Mucosa of rectum (tissue), 2 donors: ENCODE measurements around the gene MAN2A2.

Experiments used
- H3K27ac ChIP-seq, 2 donors: one replicate each; pipeline ENCODE4 v1.7.0; 2013; ENCODE audit warnings: inconsistent platforms in 2 of 2, low read depth in 2 of 2, low read length in 2 of 2
- H3K27me3 ChIP-seq, 2 donors: one replicate each; pipeline ENCODE4 v1.7.0; 2013; ENCODE audit warnings: low read length in 2 of 2; ENCODE audit not compliant: control insufficient read depth in 2 of 2, insufficient read depth in 2 of 2
- H3K36me3 ChIP-seq, 2 donors: one replicate each; pipeline ENCODE4 v1.7.0; 2013; ENCODE audit warnings: low read length in 2 of 2; ENCODE audit not compliant: control insufficient read depth in 2 of 2, insufficient read depth in 2 of 2
- H3K4me1 ChIP-seq, 2 donors: one replicate each; pipeline ENCODE4 v1.7.0; 2013; ENCODE audit warnings: low read length in 2 of 2, mild to moderate bottlenecking in 1 of 2; ENCODE audit not compliant: control insufficient read depth in 2 of 2, insufficient read depth in 2 of 2
- H3K4me3 ChIP-seq, 2 donors: one replicate each; pipeline ENCODE4 v1.7.0; 2013; ENCODE audit warnings: low read length in 2 of 2
- H3K9ac ChIP-seq, 2 donors: one replicate each; pipeline ENCODE4 v1.7.0; 2013; ENCODE audit warnings: low read length in 2 of 2, low read depth in 1 of 2, mild to moderate bottlenecking in 1 of 2
- H3K9me3 ChIP-seq, 2 donors: one replicate each; pipeline ENCODE4 v1.7.0; 2013; ENCODE audit warnings: low read length in 2 of 2; ENCODE audit not compliant: control insufficient read depth in 2 of 2
- donor health status: healthy.
- donor health status: Normal muscosa, but diverticular disease.

The MAN2A2 gene

GRCh38 chr15:90863987-90864386 is 39.1 kb upstream of the MAN2A2 start:
- Histone ChIP-seq H3K4me3 (no peak overlapping the region), H3K9me3 (no peaks in the 10 kb centered on the region), H3K27ac (no peak overlapping the region), H3K27me3 (no peaks in the 10 kb centered on the region), H3K9ac (no peak overlapping the region), H3K4me1 (peaks cover 12 to 14% of the 10 kb centered on the region in 2 donors), H3K36me3 (no peaks in the 10 kb centered on the region)

- Histone ChIP-seq H3K4me3 (no peak overlapping the region), H3K9me3 (no peaks in the 10 kb centered on the region), H3K4me1 (peaks cover 17 to 19% of the 10 kb centered on the region in 2 donors), H3K27me3 (no peaks in the 10 kb centered on the region), H3K9ac (no peak overlapping the region), H3K27ac (no peak overlapping the region), H3K36me3 (no peaks in the 10 kb centered on the region)
These were observed 38.6 kb upstream of the MAN2A2 start for GRCh38 chr15:90864507-90864906.

GRCh38 chr15:90865702-90866101 is 37.4 kb upstream of the MAN2A2 start:
- Histone ChIP-seq H3K36me3 (no peaks in the 10 kb centered on the region), H3K27me3 (no peaks in the 10 kb centered on the region), H3K9me3 (no peaks in the 10 kb centered on the region), H3K4me3 (no peak overlapping the region), H3K9ac (no peak overlapping the region), H3K27ac (no peak overlapping the region), H3K4me1 (peaks cover 26 to 31% of the 10 kb centered on the region in 2 donors)

- H3K4me1 ChIP-seq = peaks cover 28 to 35% of the 10 kb centered on the region in 2 donors
- no peak overlapping the region for H3K27ac ChIP-seq
These were observed 36.9 kb upstream of the MAN2A2 start for GRCh38 chr15:90866161-90866715.

GRCh38 chr15:90866800-90867199 is 36.3 kb upstream of the MAN2A2 start:
- Histone ChIP-seq H3K4me1 (peaks cover 28 to 35% of the 10 kb centered on the region in 2 donors), H3K4me3 (no peak overlapping the region), H3K27ac (no peak overlapping the region), H3K9ac (no peak overlapping the region), H3K27me3 (no peaks in the 10 kb centered on the region), H3K9me3 (no peaks in the 10 kb centered on the region), H3K36me3 (no peaks in the 10 kb centered on the region)

More at GRCh38 chr15:90866161-90866715, 36.9 kb upstream of the MAN2A2 start:
- H3K36me3 ChIP-seq = no peaks in the 10 kb centered on the region
- no peaks in the 10 kb centered on the region for H3K9me3 ChIP-seq
- no peaks in the 10 kb centered on the region for H3K27me3 ChIP-seq
- H3K4me3 ChIP-seq = no peak overlapping the region
- H3K9ac ChIP-seq = no peak overlapping the region

GRCh38 chr15:90868261-90868689 is 34.8 kb upstream of the MAN2A2 start, which contains the start of gene FURIN:
FURIN (plus strand) TSS chr15:90868588; CDS start chr15:90875741, 7,153 bp downstream.
- H3K27me3 ChIP-seq = no peaks in the 10 kb centered on the region
- peak within 1 kb of the TSS; percentile 82 to 86 for H3K27ac ChIP-seq
- peaks cover 40 to 47% of the 10 kb centered on the region in 2 donors for H3K4me1 ChIP-seq
- peak within 1 kb of the TSS; percentile 52 to 90 for H3K9ac ChIP-seq
- no peaks in the 10 kb centered on the region for H3K9me3 ChIP-seq
- H3K36me3 ChIP-seq = no peaks in the 10 kb centered on the region
- H3K4me3 ChIP-seq = peak within 1 kb of the TSS in 1 of 2 donors; percentile 7

GRCh38 chr15:90869140-90869541 is 34.0 kb upstream of the MAN2A2 start:
- H3K9ac ChIP-seq = peak overlapping the region; percentile 52 to 90
- H3K27ac ChIP-seq = peak overlapping the region; percentile 82 to 86
- no peaks in the 10 kb centered on the region for H3K27me3 ChIP-seq
- no peaks in the 10 kb centered on the region for H3K36me3 ChIP-seq
- peaks cover 48 to 54% of the 10 kb centered on the region in 2 donors for H3K4me1 ChIP-seq
- H3K9me3 ChIP-seq = no peaks in the 10 kb centered on the region
- no peak overlapping the region for H3K4me3 ChIP-seq

GRCh38 chr15:90869601-90870353 is 33.3 kb upstream of the MAN2A2 start:
- Histone ChIP-seq H3K4me3 (peak overlapping the region; percentile 81 to 88), H3K9me3 (no peaks in the 10 kb centered on the region), H3K36me3 (no peaks in the 10 kb centered on the region), H3K27me3 (no peaks in the 10 kb centered on the region), H3K9ac (peak overlapping the region; percentile 52 to 90), H3K27ac (peak overlapping the region; percentile 82 to 86), H3K4me1 (peaks cover 51 to 54% of the 10 kb centered on the region in 2 donors)

GRCh38 chr15:90870354-90871138 is 32.6 kb upstream of the MAN2A2 start:
- Histone ChIP-seq H3K36me3 (no peaks in the 10 kb centered on the region), H3K4me3 (peak overlapping the region; percentile 81 to 88), H3K27me3 (no peaks in the 10 kb centered on the region), H3K27ac (peak overlapping the region; percentile 82 to 86), H3K9ac (peak overlapping the region; percentile 89 to 90), H3K4me1 (peaks cover 51 to 54% of the 10 kb centered on the region in 2 donors), H3K9me3 (no peaks in the 10 kb centered on the region)
